Activated naive CD4-positive, alpha-beta T cell treated with anti-CD3 and anti-CD28 coated beads, Interleukin-2, amount 10 ng/mL, durations not matched to agents 7 days and 5 days (primary cell): ENCODE measurements around the gene MRPS5.

Source experiments
- CTCF ChIA-PET: fragments of 350-600 bp; sonication (Branson Sonifier 250); formaldehyde crosslinking; loops from one replicate; lab custom pipeline; 2021; ENCODE audit warnings: antibody characterized with exemption; lab: Charles Lee
- DNase-seq: peaks from one replicate; pipeline ENCODE4 v3.0.0-alpha.2; 2020
- H3K27ac Mint-ChIP-seq: one replicate; pipeline ENCODE4 v1.8.0; 2021; ENCODE audit warnings: mild to moderate bottlenecking, moderate library complexity, mixed read lengths
- H3K27me3 Mint-ChIP-seq: one replicate; pipeline ENCODE4 v1.8.0; 2021; ENCODE audit warnings: mild to moderate bottlenecking, mixed read lengths
- H3K36me3 Mint-ChIP-seq: one replicate; pipeline ENCODE4 v1.8.0; 2021; ENCODE audit warnings: mixed read lengths
- H3K4me1 Mint-ChIP-seq: one replicate; pipeline ENCODE4 v1.8.0; 2021; ENCODE audit warnings: mixed read lengths
- H3K4me3 Mint-ChIP-seq: one replicate; pipeline ENCODE4 v1.8.0; 2021; ENCODE audit warnings: mild to moderate bottlenecking, moderate library complexity, mixed read lengths
- H3K9me3 Mint-ChIP-seq: one replicate; pipeline ENCODE4 v1.8.0; 2021; ENCODE audit warnings: mixed read lengths

Gene MRPS5

GRCh38 chr2:95053543-95053942 is 68.1 kb downstream of the MRPS5 start:
- CTCF ChIA-PET, result interaction anchor here (0.9 to 15.3 kb wide), 9 partner anchors 9 to 64 kb away, joined by 3 to 205 read pairs (median 5); no protein-coding TSS in a partner anchor
- Mint-ChIP-seq H3K4me3 (no peak overlapping the region), H3K4me1 (peaks cover 85% of the 10 kb centered on the region), H3K9me3 (no peaks in the 10 kb centered on the region), H3K36me3 (peaks cover 59% of the 10 kb centered on the region), H3K27ac (peak overlapping the region; percentile 6), H3K27me3 (peaks cover 6% of the 10 kb centered on the region)
- peak; percentile 33 for DNase-seq

GRCh38 chr2:95052804-95053479 is 68.7 kb downstream of the MRPS5 start:
- H3K4me1 Mint-ChIP-seq, result peaks cover 84% of the 10 kb centered on the region
- CTCF ChIA-PET, result interaction anchor here (0.9 to 15.3 kb wide), 10 partner anchors 9 to 64 kb away, joined by 3 to 205 read pairs (median 4); no protein-coding TSS in a partner anchor
- peaks cover 3% of the 10 kb centered on the region for H3K27me3 Mint-ChIP-seq
- no peak overlapping the region for H3K4me3 Mint-ChIP-seq
- peak overlapping the region; percentile 42 for H3K27ac Mint-ChIP-seq
- H3K36me3 Mint-ChIP-seq, result peaks cover 65% of the 10 kb centered on the region
- H3K9me3 Mint-ChIP-seq, result no peaks in the 10 kb centered on the region
- DNase-seq, result peak; percentile 24

GRCh38 chr2:95052307-95052706 is 69.3 kb downstream of the MRPS5 start:
- Mint-ChIP-seq H3K36me3 (peaks cover 68% of the 10 kb centered on the region), H3K27ac (peak overlapping the region; percentile 55), H3K4me3 (no peak overlapping the region), H3K4me1 (peaks cover 90% of the 10 kb centered on the region), H3K27me3 (no peaks in the 10 kb centered on the region), H3K9me3 (no peaks in the 10 kb centered on the region)
- CTCF ChIA-PET, result interaction anchor here (1.0 to 15.3 kb wide), 8 partner anchors 8 to 63 kb away, joined by 3 to 205 read pairs (median 8); no protein-coding TSS in a partner anchor
- DNase-seq, result peak; percentile 10

DNA sequence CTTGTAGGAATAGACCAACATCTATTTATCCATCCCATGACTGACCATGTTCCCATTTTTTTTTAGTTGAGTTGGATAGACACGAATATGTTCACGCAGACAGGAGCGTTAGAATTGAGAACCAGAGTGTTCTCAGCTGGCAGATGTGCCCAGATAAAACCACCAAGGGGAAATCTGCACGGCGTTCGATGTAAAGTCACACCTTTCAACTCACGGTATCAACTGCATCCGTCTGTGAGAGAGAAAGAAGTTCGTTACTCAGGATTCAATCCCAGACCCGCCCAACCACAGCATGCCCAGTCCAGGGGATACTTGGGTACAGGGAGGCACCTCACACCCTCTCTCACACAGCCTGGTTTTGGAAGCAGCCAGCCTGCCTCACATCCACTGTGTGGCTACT is 70.0 kb downstream of the MRPS5 start:
- CTCF ChIA-PET, result interaction anchor here (1.5 to 15.3 kb wide), 3 partner anchors 24 to 64 kb away, joined by 5 to 205 read pairs (median 46); no protein-coding TSS in a partner anchor
- peak; percentile 18 for DNase-seq
- Mint-ChIP-seq H3K27ac (peak overlapping the region; percentile 56), H3K4me1 (peaks cover 94% of the 10 kb centered on the region), H3K4me3 (no peak overlapping the region), H3K27me3 (no peaks in the 10 kb centered on the region), H3K36me3 (peaks cover 73% of the 10 kb centered on the region), H3K9me3 (no peaks in the 10 kb centered on the region)

DNA sequence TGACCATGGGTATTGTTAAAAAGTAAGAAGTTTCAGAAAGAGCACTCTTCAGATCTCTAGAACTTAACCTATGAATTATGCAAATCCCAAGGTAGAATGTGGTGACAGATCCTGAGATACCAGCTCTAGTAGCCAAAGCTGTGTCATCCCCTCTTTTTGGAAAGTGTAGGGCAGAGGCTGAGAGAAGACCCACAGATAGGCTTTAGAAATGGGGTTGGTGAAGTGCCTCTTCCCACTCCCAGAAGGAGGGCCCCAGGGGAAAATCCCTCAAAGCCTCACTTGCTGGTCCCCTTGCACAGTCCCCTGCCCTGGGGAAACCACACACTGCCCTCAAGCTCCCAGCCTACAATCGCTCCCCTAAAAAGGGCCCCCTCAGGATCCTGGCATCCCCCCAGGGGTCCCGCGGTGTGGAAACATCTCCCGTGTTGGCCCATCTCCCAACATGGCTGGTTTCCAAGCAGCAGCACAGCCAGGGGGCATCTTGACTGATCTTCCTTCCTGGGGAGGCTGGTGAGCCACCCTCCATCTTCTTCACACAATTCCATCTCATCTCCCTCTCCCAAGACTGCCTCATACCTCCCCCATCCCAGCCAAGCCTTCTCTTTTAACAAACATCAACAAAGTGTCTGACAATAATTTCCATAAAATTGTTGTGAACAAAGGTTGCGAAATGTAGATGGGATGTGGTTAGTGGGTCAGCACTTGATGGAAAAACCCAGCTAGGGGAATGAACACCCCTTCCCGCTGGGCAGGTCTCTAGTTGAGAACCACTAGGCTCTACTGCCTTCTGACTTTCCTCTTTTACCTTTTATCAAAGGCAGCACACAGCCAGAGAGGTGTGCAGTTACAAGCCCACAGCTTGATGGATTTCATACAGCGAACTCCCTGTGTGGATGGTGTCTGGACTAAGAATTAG is 71.0 kb downstream of the MRPS5 start:
- H3K36me3 Mint-ChIP-seq, result peaks cover 82% of the 10 kb centered on the region
- H3K4me1 Mint-ChIP-seq, result peaks cover 94% of the 10 kb centered on the region
- no peak overlapping the region for H3K27ac Mint-ChIP-seq
- CTCF ChIA-PET, result interaction anchor here (1.3 to 15.3 kb wide), 2 partner anchors 25 to 28 kb away, joined by 5 to 205 read pairs; no protein-coding TSS in a partner anchor
- H3K4me3 Mint-ChIP-seq, result no peak overlapping the region
- peak; percentile 19 for DNase-seq
- H3K27me3 Mint-ChIP-seq, result no peaks in the 10 kb centered on the region
- no peaks in the 10 kb centered on the region for H3K9me3 Mint-ChIP-seq

- CTCF ChIA-PET, result interaction anchor here (1.3 to 15.3 kb wide), 2 partner anchors 26 to 27 kb away, joined by 5 to 205 read pairs; no protein-coding TSS in a partner anchor
- Mint-ChIP-seq H3K27ac (no peak overlapping the region), H3K9me3 (no peaks in the 10 kb centered on the region), H3K4me1 (peaks cover 94% of the 10 kb centered on the region), H3K36me3 (peaks cover 84% of the 10 kb centered on the region), H3K4me3 (no peak overlapping the region), H3K27me3 (no peaks in the 10 kb centered on the region)
- peak; percentile 16 for DNase-seq
Observed at GRCh38 chr2:95049961-95050360, 71.6 kb downstream of the MRPS5 start.

GRCh38 chr2:95049683-95049955 is 72.0 kb downstream of the MRPS5 start:
- peak overlapping the region; percentile 65 for H3K27ac Mint-ChIP-seq
- H3K9me3 Mint-ChIP-seq, result no peaks in the 10 kb centered on the region
- H3K4me1 Mint-ChIP-seq, result peaks cover 94% of the 10 kb centered on the region
- H3K27me3 Mint-ChIP-seq, result no peaks in the 10 kb centered on the region
- peaks cover 86% of the 10 kb centered on the region for H3K36me3 Mint-ChIP-seq
- DNase-seq, result no peak
- no peak overlapping the region for H3K4me3 Mint-ChIP-seq
- CTCF ChIA-PET, result no interaction called here

DNA sequence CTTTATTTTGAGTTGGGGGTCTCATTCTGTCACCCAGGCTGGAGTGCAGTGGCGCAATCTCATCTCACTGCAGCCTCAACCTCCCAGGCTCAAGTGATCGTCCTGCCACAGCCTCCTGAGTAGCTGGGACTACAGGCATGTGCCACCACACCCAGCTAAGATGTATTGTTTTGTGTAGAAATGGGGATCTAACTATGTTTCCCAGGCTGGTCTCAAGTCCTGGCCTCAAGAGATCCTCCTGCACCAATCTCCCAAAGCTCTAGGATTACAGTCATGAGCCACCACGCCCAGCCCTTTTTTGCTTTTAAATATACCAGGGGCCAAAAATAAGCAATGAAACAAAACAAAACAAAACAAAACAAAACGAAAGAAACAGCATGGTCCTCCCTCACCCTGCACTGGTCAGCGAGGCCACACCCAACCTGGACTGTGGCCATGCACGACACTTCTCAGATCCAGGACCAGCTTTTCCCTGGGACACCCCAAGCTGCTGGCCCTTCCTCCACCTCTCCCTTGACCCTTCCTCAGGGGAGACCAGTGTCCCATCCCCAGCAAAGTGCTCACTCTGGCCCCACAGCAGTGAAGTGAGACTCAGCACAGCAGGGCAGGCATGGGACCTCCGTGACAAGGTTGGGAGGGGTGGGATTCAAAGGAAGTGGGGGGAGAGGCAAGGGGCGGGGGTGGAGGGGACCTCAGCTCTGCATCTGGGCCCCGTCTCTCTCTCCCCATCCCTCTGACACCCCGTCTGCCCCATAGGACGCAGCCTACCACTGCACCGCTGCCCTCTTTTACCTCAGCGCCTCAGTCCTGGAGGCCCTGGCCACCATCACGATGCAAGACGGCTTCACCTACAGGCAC is 72.6 kb downstream of the MRPS5 start:
- DNase-seq, result peak; percentile 11
- Mint-ChIP-seq H3K27ac (peak overlapping the region; percentile 65), H3K4me3 (no peak overlapping the region), H3K36me3 (peaks cover 85% of the 10 kb centered on the region), H3K4me1 (peaks cover 94% of the 10 kb centered on the region), H3K27me3 (no peaks in the 10 kb centered on the region), H3K9me3 (no peaks in the 10 kb centered on the region)
- CTCF ChIA-PET, result interaction anchor here (0.6 to 0.9 kb wide), 2 partner anchors 26 to 29 kb away, joined by 4 to 5 read pairs; no protein-coding TSS in a partner anchor

DNA sequence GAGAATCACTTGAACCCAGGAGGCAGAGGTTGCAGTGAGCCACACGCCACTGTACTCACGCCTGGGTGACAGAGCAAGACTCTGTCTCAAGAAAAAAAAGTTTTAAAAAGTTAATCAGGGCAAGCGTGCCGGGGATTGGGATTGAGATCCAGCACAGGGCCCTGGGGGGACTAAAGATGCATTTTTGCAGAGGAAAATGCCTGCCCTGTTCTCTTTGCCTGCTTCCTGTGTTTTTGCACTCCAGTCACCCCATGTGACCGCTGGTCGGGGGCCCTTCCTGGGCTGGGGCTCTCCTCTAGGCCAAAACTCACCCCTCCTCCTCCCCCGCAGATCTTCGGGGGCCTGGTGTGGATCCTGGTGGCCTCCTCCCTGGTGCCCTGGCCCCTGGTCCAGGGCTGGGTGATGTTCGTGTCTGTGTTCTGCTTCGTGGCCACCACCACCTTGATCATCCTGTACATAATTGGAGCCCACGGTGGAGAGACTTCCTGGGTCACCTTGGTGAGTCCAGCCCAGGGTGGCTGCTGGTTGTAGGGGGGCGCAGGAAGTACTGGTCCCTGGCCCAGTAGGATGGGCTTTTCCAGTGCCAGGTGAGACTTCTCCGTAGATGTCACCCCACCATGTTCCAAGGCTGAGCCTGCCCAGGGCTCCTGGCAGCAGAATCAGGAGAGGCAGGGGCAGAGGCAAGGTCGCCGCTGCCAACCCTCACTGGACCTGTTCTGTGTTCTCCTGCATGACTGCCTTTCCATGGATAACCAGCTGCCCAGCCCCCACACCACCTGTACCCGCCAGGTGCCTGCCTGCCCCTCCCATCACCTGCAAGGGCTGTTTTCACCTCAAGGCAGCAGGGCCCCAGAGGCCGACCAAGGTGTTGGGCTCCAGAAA is 73.7 kb downstream of the MRPS5 start:
- Mint-ChIP-seq H3K27me3 (no peaks in the 10 kb centered on the region), H3K9me3 (no peaks in the 10 kb centered on the region), H3K27ac (peak overlapping the region; percentile 52), H3K36me3 (peaks cover 85% of the 10 kb centered on the region), H3K4me1 (peaks cover 89% of the 10 kb centered on the region), H3K4me3 (no peak overlapping the region)
- DNase-seq, result peak; percentile 19
- CTCF ChIA-PET, result interaction anchor here (0.6 to 0.9 kb wide), 2 partner anchors 25 to 31 kb away, joined by 4 to 5 read pairs; no protein-coding TSS in a partner anchor

DNA sequence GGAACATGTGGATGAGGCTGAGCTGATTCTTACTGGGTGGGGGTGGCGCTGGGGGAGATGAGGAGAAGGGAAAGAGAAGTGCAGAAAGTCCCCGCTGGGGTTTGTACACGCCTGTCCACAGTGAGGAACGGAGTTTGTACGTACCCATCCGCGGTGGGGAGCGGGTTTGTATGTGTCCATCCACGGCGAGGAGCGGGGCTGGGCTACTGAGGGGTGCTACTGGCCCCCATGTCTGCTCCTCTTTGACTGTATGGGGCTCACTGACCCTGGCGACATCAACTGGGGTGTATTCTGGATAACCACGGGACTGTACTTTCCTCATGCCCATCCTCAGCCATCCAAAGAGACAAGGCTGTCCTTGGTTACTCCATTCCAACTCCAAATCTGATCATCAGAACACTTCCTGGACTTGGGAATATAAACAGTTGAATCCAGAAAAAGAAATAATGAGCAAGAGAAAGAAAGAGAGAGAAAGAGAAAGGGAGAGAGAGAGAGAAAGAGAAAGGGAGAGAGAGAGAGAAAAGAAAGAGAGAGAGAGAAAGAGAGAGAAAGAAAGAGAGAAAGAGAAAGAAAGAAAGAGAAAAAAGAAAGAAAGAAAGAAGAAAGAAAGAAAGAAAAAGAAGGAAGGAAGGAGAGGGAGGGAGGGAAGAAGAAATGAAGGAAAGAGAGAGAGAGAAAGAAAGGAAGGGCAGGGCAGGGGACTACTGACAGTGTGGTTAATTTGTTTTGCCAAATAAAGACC is 75.1 kb downstream of the MRPS5 start:
- DNase-seq, result peak; percentile 18
- H3K4me1 Mint-ChIP-seq, result peaks cover 83% of the 10 kb centered on the region
- peaks cover 79% of the 10 kb centered on the region for H3K36me3 Mint-ChIP-seq
- H3K9me3 Mint-ChIP-seq, result no peaks in the 10 kb centered on the region
- CTCF ChIA-PET, result no interaction called here
- no peak overlapping the region for H3K4me3 Mint-ChIP-seq
- H3K27ac Mint-ChIP-seq, result peak overlapping the region; percentile 67
- no peaks in the 10 kb centered on the region for H3K27me3 Mint-ChIP-seq

- H3K27me3 Mint-ChIP-seq, result no peaks in the 10 kb centered on the region
- DNase-seq, result no peak
- CTCF ChIA-PET, result interaction anchor here (1.2 to 3.3 kb wide), 3 partner anchors 9 to 32 kb away, joined by 3 to 13 read pairs (median 9); no protein-coding TSS in a partner anchor
- H3K4me1 Mint-ChIP-seq, result peaks cover 78% of the 10 kb centered on the region
- no peaks in the 10 kb centered on the region for H3K9me3 Mint-ChIP-seq
- peaks cover 66% of the 10 kb centered on the region for H3K36me3 Mint-ChIP-seq
- no peak overlapping the region for H3K4me3 Mint-ChIP-seq
- no peak overlapping the region for H3K27ac Mint-ChIP-seq
Observed at GRCh38 chr2:95044601-95045000, 77.0 kb downstream of the MRPS5 start.
